Neural cell (in vitro differentiated cells): Measurements from ENCODE around the gene NUDT16. TPM values are rescaled to one million over a fixed set of nuclear protein-coding genes. Genes with fewer than 3 reads are reported as not detected.

ENCODE experiments used
- H2AFZ ChIP-seq: fragments of 200-600, 300-800 bp; sonication (generic), shearing (Covaris generic); 2 replicates; pipeline ENCODE4 v1.6.0; 2014; ENCODE audit warnings: low read depth, mild to moderate bottlenecking, antibody characterized with exemption, low read length, moderate library complexity
- H3F3A ChIP-seq: fragments of 200-600 bp; shearing (Covaris generic); 2 replicates; pipeline ENCODE4 v1.6.1; 2016; ENCODE audit warnings: mild to moderate bottlenecking, moderate library complexity, mixed read lengths, antibody characterized with exemption, low read length; ENCODE audit not compliant: insufficient read depth, poor library complexity, severe bottlenecking
- H3K27ac ChIP-seq: fragments of 200-600, 300-800 bp; sonication (generic), shearing (Covaris generic); 2 replicates; pipeline ENCODE4 v1.5.1; 2014; ENCODE audit warnings: mild to moderate bottlenecking, low read length, moderate library complexity
- H3K27me3 ChIP-seq: fragments of 300-800, 200-600 bp; sonication (generic), shearing (Covaris generic); 2 replicates; pipeline ENCODE4 v1.6.0; 2014; ENCODE audit warnings: mild to moderate bottlenecking, low read depth, low read length, moderate library complexity; ENCODE audit not compliant: insufficient read depth
- H3K36me3 ChIP-seq: fragments of 300-800, 200-600 bp; sonication (generic), shearing (Covaris generic); 2 replicates; pipeline ENCODE4 v1.5.1; 2014; ENCODE audit warnings: mild to moderate bottlenecking, antibody characterized with exemption, low read length, moderate library complexity; ENCODE audit not compliant: insufficient read depth
- H3K4me2 ChIP-seq: fragments of 300-800, 200-600 bp; sonication (generic), shearing (Covaris generic); 2 replicates; pipeline ENCODE4 v1.6.0; 2014; ENCODE audit warnings: mild to moderate bottlenecking, low read length
- H3K4me3 ChIP-seq: fragments of 300-800, 200-600 bp; sonication (generic), shearing (Covaris generic); 2 replicates; pipeline ENCODE4 v1.5.1; 2014; ENCODE audit warnings: mild to moderate bottlenecking, low read length, moderate library complexity
- H3K79me2 ChIP-seq: fragments of 200-600 bp; shearing (Covaris generic); replicated peaks from 2 replicates; pipeline ENCODE4 v1.6.0; 2014; ENCODE audit warnings: mild to moderate bottlenecking, low read length, moderate library complexity; ENCODE audit not compliant: insufficient read depth
- H3K9ac ChIP-seq: fragments of 300-800, 200-600 bp; sonication (generic), shearing (Covaris generic); 2 replicates; pipeline ENCODE4 v1.6.1; 2016; ENCODE audit warnings: mild to moderate bottlenecking, low read length, mixed read lengths
- H3K9me2 ChIP-seq: fragments of 200-600 bp; shearing (Covaris generic); 2 replicates; pipeline ENCODE4 v1.6.1; 2016; ENCODE audit warnings: mild to moderate bottlenecking, low read length, mixed read lengths; ENCODE audit not compliant: insufficient read depth
- H3K9me3 ChIP-seq: fragments of 200-600, 300-800 bp; sonication (generic), shearing (Covaris generic); 2 replicates; pipeline ENCODE4 v1.6.1; 2016; ENCODE audit warnings: mild to moderate bottlenecking, mixed run types, low read length, moderate library complexity, mixed read lengths
- H4K20me1 ChIP-seq: fragments of 200-600 bp; shearing (Covaris generic); 2 replicates; pipeline ENCODE4 v1.6.1; 2016; ENCODE audit warnings: mild to moderate bottlenecking, mixed run types; ENCODE audit not compliant: insufficient read depth
- EP300 ChIP-seq: fragments of 450-650 bp; conservative IDR thresholded peaks from 2 replicates; pipeline ENCODE4 v1.6.1; 2014; ENCODE audit warnings: antibody characterized with exemption, mild to moderate bottlenecking, moderate library complexity; ENCODE audit not compliant: poor library complexity, severe bottlenecking
- EZH2 ChIP-seq: fragments of 200-600, 300-800 bp; shearing (Covaris generic), sonication (generic); IDR thresholded peaks from 2 replicates; pipeline ENCODE4 v1.6.1; 2014; ENCODE audit warnings: antibody characterized with exemption, low read length, borderline replicate concordance, mild to moderate bottlenecking; ENCODE audit not compliant: insufficient read depth, poor library complexity, severe bottlenecking
- MXI1 ChIP-seq: fragments of 450-650 bp; conservative IDR thresholded peaks from 2 replicates; pipeline ENCODE4 v1.6.1; 2014; ENCODE audit warnings: antibody characterized with exemption, mild to moderate bottlenecking; ENCODE audit not compliant: poor library complexity, severe bottlenecking
- POLR2AphosphoS5 ChIP-seq: IDR thresholded peaks from 2 replicates; pipeline ENCODE4 v1.6.1; 2012
- RAD21 ChIP-seq: fragments of 450-650 bp; conservative IDR thresholded peaks from 2 replicates; pipeline ENCODE4 v1.6.1; 2014; ENCODE audit warnings: antibody characterized with exemption, mild to moderate bottlenecking, moderate library complexity
- SMC3 ChIP-seq: fragments of 450-650 bp; conservative IDR thresholded peaks from 2 replicates; pipeline ENCODE4 v1.6.1; 2014; ENCODE audit warnings: antibody characterized with exemption, mild to moderate bottlenecking, moderate library complexity; ENCODE audit not compliant: poor library complexity
- TAF1 ChIP-seq: IDR thresholded peaks from 2 replicates; pipeline ENCODE4 v1.6.1; 2012; ENCODE audit warnings: low read depth
- polyA plus RNA-seq: library from polyadenylated mRNA; depleted of rRNA; stranded (reverse); fragments of >200 nt; gene quantifications from 2 replicates; pipeline ENCODE4 v1.2.3, GENCODE V29; 2014
- TF ChIP-seq, protein P1 (sequence below): fragments of 450-650 bp; IDR thresholded peaks from 2 replicates; pipeline ENCODE4 v1.5.1; 2014; ENCODE audit warnings: antibody characterized with exemption, mild to moderate bottlenecking, moderate library complexity; ENCODE audit not compliant: poor library complexity, severe bottlenecking
- TF ChIP-seq, protein P2 (sequence below): IDR thresholded peaks from 2 replicates; pipeline ENCODE4 v1.6.1; 2012; ENCODE audit warnings: borderline replicate concordance

Gene NUDT16
- polyA plus RNA-seq, 1 donor from 2014 or later: 6.1 TPM

DNA sequence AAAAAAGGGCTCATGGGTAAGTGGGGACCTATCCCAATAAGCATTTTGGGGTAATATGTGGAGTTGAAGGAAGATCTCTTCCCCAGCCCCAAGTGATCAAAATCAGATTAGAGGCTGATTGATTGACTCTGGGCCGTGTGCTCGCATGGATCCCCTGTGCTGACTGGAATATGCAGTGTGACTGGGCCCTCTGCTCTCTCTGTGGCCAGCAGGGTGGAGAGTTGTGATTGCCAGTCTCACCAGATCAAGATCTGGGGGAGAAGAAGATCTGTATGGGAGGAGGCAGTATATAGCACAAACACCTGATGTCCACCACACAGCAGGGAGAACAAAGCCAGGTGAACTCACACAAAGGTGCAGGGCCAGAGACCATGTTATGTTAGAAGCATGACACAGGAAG is 8.8 kb downstream of the NUDT16 start:
- H3K9ac ChIP-seq: no peak overlapping the region
- H4K20me1 ChIP-seq: no peaks in the 10 kb centered on the region
- no peaks in the 10 kb centered on the region for H3K9me3 ChIP-seq
- no peak overlapping the region for H2AFZ ChIP-seq
- no peaks in the 10 kb centered on the region for H3K36me3 ChIP-seq
- no peaks in the 10 kb centered on the region for H3K9me2 ChIP-seq
- no peaks in the 10 kb centered on the region for H3F3A ChIP-seq
- H3K27ac ChIP-seq: no peak overlapping the region
- no peak overlapping the region for H3K4me2 ChIP-seq
- H3K27me3 ChIP-seq: no peaks in the 10 kb centered on the region
- H3K79me2 ChIP-seq: no peaks in the 10 kb centered on the region
- no peak overlapping the region for H3K4me3 ChIP-seq
- TF ChIP-seq TAF1 (no peak), MXI1 (no peak), POLR2AphosphoS5 (no peak), RAD21 (no peak), EP300 (no peak), EZH2 (no peak), SMC3 (no peak)
- TF ChIP-seq, protein P1, sequence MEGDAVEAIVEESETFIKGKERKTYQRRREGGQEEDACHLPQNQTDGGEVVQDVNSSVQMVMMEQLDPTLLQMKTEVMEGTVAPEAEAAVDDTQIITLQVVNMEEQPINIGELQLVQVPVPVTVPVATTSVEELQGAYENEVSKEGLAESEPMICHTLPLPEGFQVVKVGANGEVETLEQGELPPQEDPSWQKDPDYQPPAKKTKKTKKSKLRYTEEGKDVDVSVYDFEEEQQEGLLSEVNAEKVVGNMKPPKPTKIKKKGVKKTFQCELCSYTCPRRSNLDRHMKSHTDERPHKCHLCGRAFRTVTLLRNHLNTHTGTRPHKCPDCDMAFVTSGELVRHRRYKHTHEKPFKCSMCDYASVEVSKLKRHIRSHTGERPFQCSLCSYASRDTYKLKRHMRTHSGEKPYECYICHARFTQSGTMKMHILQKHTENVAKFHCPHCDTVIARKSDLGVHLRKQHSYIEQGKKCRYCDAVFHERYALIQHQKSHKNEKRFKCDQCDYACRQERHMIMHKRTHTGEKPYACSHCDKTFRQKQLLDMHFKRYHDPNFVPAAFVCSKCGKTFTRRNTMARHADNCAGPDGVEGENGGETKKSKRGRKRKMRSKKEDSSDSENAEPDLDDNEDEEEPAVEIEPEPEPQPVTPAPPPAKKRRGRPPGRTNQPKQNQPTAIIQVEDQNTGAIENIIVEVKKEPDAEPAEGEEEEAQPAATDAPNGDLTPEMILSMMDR: no peak
- TF ChIP-seq, protein P2, sequence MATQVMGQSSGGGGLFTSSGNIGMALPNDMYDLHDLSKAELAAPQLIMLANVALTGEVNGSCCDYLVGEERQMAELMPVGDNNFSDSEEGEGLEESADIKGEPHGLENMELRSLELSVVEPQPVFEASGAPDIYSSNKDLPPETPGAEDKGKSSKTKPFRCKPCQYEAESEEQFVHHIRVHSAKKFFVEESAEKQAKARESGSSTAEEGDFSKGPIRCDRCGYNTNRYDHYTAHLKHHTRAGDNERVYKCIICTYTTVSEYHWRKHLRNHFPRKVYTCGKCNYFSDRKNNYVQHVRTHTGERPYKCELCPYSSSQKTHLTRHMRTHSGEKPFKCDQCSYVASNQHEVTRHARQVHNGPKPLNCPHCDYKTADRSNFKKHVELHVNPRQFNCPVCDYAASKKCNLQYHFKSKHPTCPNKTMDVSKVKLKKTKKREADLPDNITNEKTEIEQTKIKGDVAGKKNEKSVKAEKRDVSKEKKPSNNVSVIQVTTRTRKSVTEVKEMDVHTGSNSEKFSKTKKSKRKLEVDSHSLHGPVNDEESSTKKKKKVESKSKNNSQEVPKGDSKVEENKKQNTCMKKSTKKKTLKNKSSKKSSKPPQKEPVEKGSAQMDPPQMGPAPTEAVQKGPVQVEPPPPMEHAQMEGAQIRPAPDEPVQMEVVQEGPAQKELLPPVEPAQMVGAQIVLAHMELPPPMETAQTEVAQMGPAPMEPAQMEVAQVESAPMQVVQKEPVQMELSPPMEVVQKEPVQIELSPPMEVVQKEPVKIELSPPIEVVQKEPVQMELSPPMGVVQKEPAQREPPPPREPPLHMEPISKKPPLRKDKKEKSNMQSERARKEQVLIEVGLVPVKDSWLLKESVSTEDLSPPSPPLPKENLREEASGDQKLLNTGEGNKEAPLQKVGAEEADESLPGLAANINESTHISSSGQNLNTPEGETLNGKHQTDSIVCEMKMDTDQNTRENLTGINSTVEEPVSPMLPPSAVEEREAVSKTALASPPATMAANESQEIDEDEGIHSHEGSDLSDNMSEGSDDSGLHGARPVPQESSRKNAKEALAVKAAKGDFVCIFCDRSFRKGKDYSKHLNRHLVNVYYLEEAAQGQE: no peak

DNA sequence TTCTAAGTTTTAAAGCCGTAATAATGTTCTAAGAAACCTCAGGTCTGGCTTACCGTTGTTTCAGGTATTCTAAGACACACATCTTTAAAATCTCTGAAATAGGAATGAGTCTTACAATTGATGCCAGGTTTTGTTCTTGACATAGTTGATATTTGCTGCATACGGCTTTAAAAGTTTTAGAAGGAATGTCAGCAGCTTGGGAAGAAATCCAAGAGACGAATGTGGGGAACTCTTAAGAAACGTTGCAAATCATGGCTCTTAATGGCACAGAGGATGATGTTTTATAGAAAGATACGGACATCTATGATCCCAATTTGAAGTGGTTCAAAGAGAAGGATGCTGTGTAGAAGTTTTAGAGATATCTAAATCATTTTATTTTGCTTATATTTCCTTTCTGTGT is 11.5 kb downstream of the NUDT16 start:
- H3K9me2 ChIP-seq: no peaks in the 10 kb centered on the region
- H3K9me3 ChIP-seq: no peaks in the 10 kb centered on the region
- no peak overlapping the region for H3K9ac ChIP-seq
- no peak overlapping the region for H2AFZ ChIP-seq
- H3K4me2 ChIP-seq: no peak overlapping the region
- no peak for TF ChIP-seq SMC3
- no peaks in the 10 kb centered on the region for H4K20me1 ChIP-seq
- H3K36me3 ChIP-seq: no peaks in the 10 kb centered on the region
- H3F3A ChIP-seq: no peaks in the 10 kb centered on the region
- no peaks in the 10 kb centered on the region for H3K27me3 ChIP-seq
- H3K79me2 ChIP-seq: no peaks in the 10 kb centered on the region
- H3K4me3 ChIP-seq: no peak overlapping the region
- no peak overlapping the region for H3K27ac ChIP-seq

DNA sequence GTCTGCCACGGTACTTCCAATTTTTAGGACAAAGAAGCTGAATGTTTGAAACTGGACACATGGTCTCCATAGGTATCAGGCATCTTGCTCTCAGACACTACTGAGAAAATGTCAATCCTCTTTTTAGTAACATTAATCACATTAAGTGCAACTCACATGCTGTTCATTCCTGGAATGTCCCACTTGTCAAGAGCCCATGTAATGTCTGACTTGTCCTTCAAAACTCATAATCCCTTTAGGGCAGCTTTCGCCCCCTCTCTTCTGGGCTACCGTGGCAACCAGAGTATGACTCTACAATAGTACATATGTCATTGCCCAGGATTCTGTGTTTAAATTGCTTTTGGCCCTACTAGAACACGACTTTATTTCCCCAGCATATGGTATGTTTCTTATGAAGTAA is 12.3 kb downstream of the NUDT16 start:
- Histone ChIP-seq H3K79me2 (no peaks in the 10 kb centered on the region), H3K27ac (no peak overlapping the region), H3K9me3 (no peaks in the 10 kb centered on the region), H3K36me3 (no peaks in the 10 kb centered on the region), H3K27me3 (no peaks in the 10 kb centered on the region), H3K4me2 (no peak overlapping the region), H3K9ac (no peak overlapping the region), H3K9me2 (no peaks in the 10 kb centered on the region), H3K4me3 (no peak overlapping the region), H3F3A (no peaks in the 10 kb centered on the region), H2AFZ (no peak overlapping the region), H4K20me1 (no peaks in the 10 kb centered on the region)
- TF ChIP-seq, protein P1: no peak
